IMR-90 (cell line): ENCODE results near the gene LIN9. TPM values are rescaled to one million over a fixed set of nuclear protein-coding genes. Genes with fewer than 3 reads are reported as not detected.

Experiments
- ATAC-seq: fragments of 200-7000 bp; cut with Tn5 transposase; 2 replicates; pipeline ENCODE4 v1.9.1; 2020; ENCODE audit warnings: low read depth, mild to moderate bottlenecking, moderate library complexity
- BruUV-seq: library from RNA; stranded (reverse); fragments of 400-500 nt; replicated peaks from 2 replicates; lab custom pipeline; 2021; lab: Mats Ljungman, UMichigan
- CTCF ChIA-PET: fragments of 300-600 bp; formaldehyde crosslinking; extraction: SDS; loops from one replicate; lab custom pipeline; 2021; ENCODE audit warnings: antibody characterized with exemption; lab: Yijun Ruan, JAX
- POLR2A ChIA-PET: fragments of 300-600 bp; sonication (Branson Sonifier 250); formaldehyde crosslinking; loops from one replicate; lab custom pipeline; 2022; ENCODE audit warnings: antibody characterized with exemption; ENCODE audit not compliant: unreplicated experiment; lab: Charles Lee
- DNase-seq: peaks from one replicate; pipeline ENCODE4 v3.0.0; 2013
- H2AFZ ChIP-seq: replicated peaks from 2 replicates; pipeline ENCODE3; 2013; ENCODE audit warnings: low read length, mild to moderate bottlenecking; ENCODE audit not compliant: poor library complexity
- H2AK5ac ChIP-seq: 2 replicates; pipeline ENCODE4 v1.6.1; 2013; ENCODE audit warnings: low read depth, low read length, inconsistent platforms
- H2AK9ac ChIP-seq: replicated peaks from 2 replicates; pipeline ENCODE3; 2013; ENCODE audit warnings: mild to moderate bottlenecking, low read depth, low read length, moderate library complexity; ENCODE audit not compliant: poor library complexity
- H2BK120ac ChIP-seq: 2 replicates; pipeline ENCODE4 v1.6.1; 2013; ENCODE audit warnings: low read depth, low read length, inconsistent platforms
- H2BK15ac ChIP-seq: 3 replicates; pipeline ENCODE4 v1.6.1; 2013; ENCODE audit warnings: low read depth, low read length, inconsistent platforms
- H2BK20ac ChIP-seq: 2 replicates; pipeline ENCODE4 v1.6.1; 2013; ENCODE audit warnings: low read depth, mild to moderate bottlenecking, inconsistent platforms, low read length, moderate library complexity
- H2BK5ac ChIP-seq: 2 replicates; pipeline ENCODE4 v1.6.1; 2013; ENCODE audit warnings: mild to moderate bottlenecking, low read depth, low read length, inconsistent platforms; ENCODE audit not compliant: poor library complexity, severe bottlenecking
- H3K14ac ChIP-seq: replicated peaks from 2 replicates; pipeline ENCODE4 v1.6.1; 2013; ENCODE audit warnings: low read depth, low read length, inconsistent platforms
- H3K18ac ChIP-seq: 2 replicates; pipeline ENCODE4 v1.6.1; 2013; ENCODE audit warnings: low read depth, low read length, control low read depth
- H3K23ac ChIP-seq: 2 replicates; pipeline ENCODE4 v1.6.1; 2013; ENCODE audit warnings: low read depth, low read length, inconsistent platforms
- H3K27ac ChIP-seq: 2 replicates; pipeline ENCODE4 v1.5.1; 2013; ENCODE audit warnings: mild to moderate bottlenecking, control low read depth, low read length; ENCODE audit not compliant: insufficient read depth
- H3K27me3 ChIP-seq: 2 replicates; pipeline ENCODE4 v1.6.1; 2013; ENCODE audit warnings: low read length; ENCODE audit not compliant: control insufficient read depth, insufficient read depth
- H3K36me3 ChIP-seq: 2 replicates; pipeline ENCODE4 v1.6.1; 2013; ENCODE audit warnings: low read length, mixed read lengths; ENCODE audit not compliant: control insufficient read depth, insufficient read depth
- H3K4ac ChIP-seq: 2 replicates; pipeline ENCODE4 v1.6.1; 2013; ENCODE audit warnings: low read depth, low read length, inconsistent platforms
- H3K4me1 ChIP-seq: 2 replicates; pipeline ENCODE4 v1.6.1; 2013; ENCODE audit warnings: low read length, mixed read lengths; ENCODE audit not compliant: control insufficient read depth, insufficient read depth
- H3K4me2 ChIP-seq: 2 replicates; pipeline ENCODE4 v1.6.1; 2013; ENCODE audit warnings: low read depth, mild to moderate bottlenecking, control low read depth, low read length, moderate library complexity
- H3K4me3 ChIP-seq: 2 replicates; pipeline ENCODE4 v1.5.1; 2013; ENCODE audit warnings: low read depth, mild to moderate bottlenecking, control low read depth, low read length, moderate library complexity; ENCODE audit not compliant: insufficient read depth
- H3K56ac ChIP-seq: 2 replicates; pipeline ENCODE4 v1.6.1; 2013; ENCODE audit warnings: low read length, inconsistent platforms; ENCODE audit not compliant: insufficient read depth; ENCODE audit errors: extremely low read depth
- H3K79me1 ChIP-seq, 2 experiments: 2 replicates each; pipeline ENCODE4 v1.6.1; 2013; ENCODE audit warnings: low read length in 2 of 2, inconsistent platforms in 1 of 2, low read depth in 1 of 2
- H3K9ac ChIP-seq: 2 replicates; pipeline ENCODE4 v1.6.1; 2013; ENCODE audit warnings: low read depth, low read length, control low read depth
- H3K9me1 ChIP-seq: 2 replicates; pipeline ENCODE4 v1.6.1; 2013; ENCODE audit warnings: low read length, inconsistent platforms; ENCODE audit not compliant: insufficient read depth
- H3K9me3 ChIP-seq: 2 replicates; pipeline ENCODE4 v1.6.1; 2013; ENCODE audit warnings: low read length; ENCODE audit not compliant: control insufficient read depth, insufficient read depth
- H4K20me1 ChIP-seq: 2 replicates; pipeline ENCODE4 v1.6.1; 2013; ENCODE audit warnings: low read length, inconsistent platforms; ENCODE audit not compliant: insufficient read depth
- H4K5ac ChIP-seq: 2 replicates; pipeline ENCODE4 v1.6.1; 2013; ENCODE audit warnings: mild to moderate bottlenecking, low read depth, low read length, control low read depth
- H4K8ac ChIP-seq, 2 experiments: 2 replicates each; pipeline ENCODE4 v1.6.1; 2013; ENCODE audit warnings: low read depth in 2 of 2, low read length in 2 of 2, control low read depth in 1 of 2, inconsistent platforms in 1 of 2
- H4K91ac ChIP-seq: 2 replicates; pipeline ENCODE4 v1.6.1; 2013; ENCODE audit warnings: low read depth, low read length, inconsistent platforms; ENCODE audit not compliant: insufficient read depth
- BHLHE40 ChIP-seq: fragments of 150-350 bp; IDR thresholded peaks from 2 replicates; pipeline ENCODE4 v1.6.1; 2016; ENCODE audit warnings: mild to moderate bottlenecking, low read depth, low read length
- MXI1 ChIP-seq: IDR thresholded peaks from 2 replicates; pipeline ENCODE4 v1.6.1; 2012; ENCODE audit warnings: low read depth, mild to moderate bottlenecking, low read length, moderate library complexity, borderline replicate concordance
- RCOR1 ChIP-seq: IDR thresholded peaks from 2 replicates; pipeline ENCODE4 v1.6.1; 2012; ENCODE audit warnings: mild to moderate bottlenecking, low read length, improper control_type of control experiment; ENCODE audit not compliant: insufficient replicate concordance
- WGBS, 2 experiments: methylation state at CpG; one replicate each; pipeline versions ENCODE4 v1.1.5 to v1.1.7; 2013; ENCODE audit warnings: missing lambda C conversion rate in 2 of 2; ENCODE audit not compliant: insufficient read length in 1 of 2; ENCODE audit errors: extremely low coverage in 2 of 2; 5-methylcytosine and 5-hydroxymethylcytosine counted together
- dilution Hi-C: fragments of 300-500 bp; cut with HindIII; formaldehyde crosslinking; loops from one replicate; pipeline ENCODE4 v1.14.3; 2018; ENCODE audit warnings: low sequenced_read_pairs; ENCODE audit not compliant: unreplicated experiment
- in situ Hi-C: fragments of 300-500 bp; cut with MboI; formaldehyde crosslinking; loops from 3 replicates; pipeline ENCODE4 v1.14.3; 2019; ENCODE audit warnings: low sequenced_read_pairs, inconsistent platforms, mixed read lengths
- intact Hi-C: fragments of 100-400 bp; cut with micrococcal nuclease; formaldehyde crosslinking; loops from 2 replicates; pipeline ENCODE4 v1.10.0; 2022
- polyA plus RNA-seq, 3 experiments: library from polyadenylated mRNA; depleted of rRNA; stranded (reverse); fragments of >200 nt; gene quantifications; 2 replicates each; pipeline ENCODE4 v1.2.3, GENCODE V29; 2012; ENCODE audit warnings: low replicate concordance in 1 of 3
- total RNA-seq: library from RNA; depleted of rRNA; stranded (reverse); fragments of >200 nt; gene quantifications from 2 replicates; pipeline ENCODE4 v1.2.3, GENCODE V29; 2012

Gene LIN9
- total and polyA plus RNA-seq, 2 of the 4 experiments (the other 2 are of a cell fraction), result 2.3 to 3.9 TPM

DNA sequence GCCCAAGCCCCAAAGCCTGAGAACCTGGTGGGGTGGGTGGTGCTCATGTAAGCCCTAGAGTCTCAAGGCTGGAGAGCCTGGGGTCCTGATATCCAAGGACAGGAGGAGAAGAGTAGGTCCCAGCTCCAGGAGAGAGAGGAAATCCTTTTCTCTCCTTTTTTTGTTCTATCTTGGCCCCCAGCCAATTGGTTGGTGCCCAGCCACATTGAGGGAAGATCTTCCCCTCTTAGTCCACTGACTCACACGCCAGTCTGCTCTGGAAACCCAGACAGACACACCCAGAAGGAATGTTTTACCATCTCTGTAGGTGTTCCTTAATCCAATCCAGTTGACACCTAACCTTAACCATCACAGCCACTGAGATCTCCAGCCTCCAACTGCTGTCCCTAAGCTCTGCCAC, 16.2 kb upstream of the LIN9 start:
- ChIA-PET POLR2A (no interaction called here), CTCF (no interaction called here)
- H3K27me3 ChIP-seq, result peaks cover 3% of the 10 kb centered on the region; the same call in 1 of the 2 replicates
- H2AK9ac ChIP-seq, result no peak overlapping the region
- no peak overlapping the region for H4K5ac ChIP-seq
- peaks cover 2% of the 10 kb centered on the region; the same call in 1 of the 2 replicates for H3K9me3 ChIP-seq
- H3K23ac ChIP-seq, result no peak overlapping the region
- no peak overlapping the region for H3K4me3 ChIP-seq
- dilution Hi-C loops (no loop called here), intact Hi-C loops (no loop called here), in situ Hi-C loops (no loop called here)
- H3K9ac ChIP-seq, result no peak overlapping the region
- H3K27ac ChIP-seq, result no peak overlapping the region
- ATAC-seq, result no peak
- no peak overlapping the region for H3K4me2 ChIP-seq
- no peak for DNase-seq
- H3K9me1 ChIP-seq, result no peaks in the 10 kb centered on the region
- H3K18ac ChIP-seq, result no peak overlapping the region
- no TSS peak for BruUV-seq
- H3K56ac ChIP-seq, result no peak overlapping the region
- H2BK15ac ChIP-seq, result no peak overlapping the region
- H3K36me3 ChIP-seq, result no peaks in the 10 kb centered on the region
- no peak overlapping the region for H4K8ac ChIP-seq
- no peak overlapping the region for H2BK5ac ChIP-seq
- no peaks in the 10 kb centered on the region for H3K79me1 ChIP-seq
- 43% methylated on average over 1 of the region's 1 CpG; no CpG with 5 or more reads in 1 of the 2 experiments for WGBS, 2 experiments
- H3K14ac ChIP-seq, result no peak overlapping the region
- no peak overlapping the region for H2BK20ac ChIP-seq
- no peak overlapping the region for H2AFZ ChIP-seq
- H4K20me1 ChIP-seq, result no peaks in the 10 kb centered on the region
- TF ChIP-seq RCOR1 (no peak), MXI1 (no peak), BHLHE40 (no peak)
- no peaks in the 10 kb centered on the region for H3K4me1 ChIP-seq
- H2BK120ac ChIP-seq, result no peak overlapping the region
- H2AK5ac ChIP-seq, result no peak overlapping the region
- H4K91ac ChIP-seq, result no peak overlapping the region
- H3K4ac ChIP-seq, result no peak overlapping the region
